Measurements from ENCODE around the gene DNLZ.

DNA sequence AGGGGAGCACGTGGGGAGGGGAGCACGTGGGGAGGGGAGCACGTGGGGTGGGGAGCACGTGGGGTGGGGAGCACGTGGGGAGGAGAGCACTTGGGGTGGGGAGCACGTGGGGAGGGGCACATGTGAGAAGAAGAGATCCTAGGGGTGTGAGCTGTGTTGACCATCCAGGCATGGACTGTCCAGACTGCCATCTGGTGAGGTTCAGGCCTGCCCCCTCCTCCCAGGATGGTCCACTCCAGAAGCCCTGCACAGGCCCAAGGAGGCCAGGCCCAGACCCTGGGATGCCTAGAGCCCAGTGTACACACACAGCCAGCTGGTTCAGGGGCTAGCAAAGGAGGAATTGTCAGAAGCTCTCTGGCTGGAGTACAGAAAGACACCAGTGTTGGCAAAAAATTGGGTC, 34.1 kb upstream of the DNLZ start:
- TF ChIP-seq, protein P1, sequence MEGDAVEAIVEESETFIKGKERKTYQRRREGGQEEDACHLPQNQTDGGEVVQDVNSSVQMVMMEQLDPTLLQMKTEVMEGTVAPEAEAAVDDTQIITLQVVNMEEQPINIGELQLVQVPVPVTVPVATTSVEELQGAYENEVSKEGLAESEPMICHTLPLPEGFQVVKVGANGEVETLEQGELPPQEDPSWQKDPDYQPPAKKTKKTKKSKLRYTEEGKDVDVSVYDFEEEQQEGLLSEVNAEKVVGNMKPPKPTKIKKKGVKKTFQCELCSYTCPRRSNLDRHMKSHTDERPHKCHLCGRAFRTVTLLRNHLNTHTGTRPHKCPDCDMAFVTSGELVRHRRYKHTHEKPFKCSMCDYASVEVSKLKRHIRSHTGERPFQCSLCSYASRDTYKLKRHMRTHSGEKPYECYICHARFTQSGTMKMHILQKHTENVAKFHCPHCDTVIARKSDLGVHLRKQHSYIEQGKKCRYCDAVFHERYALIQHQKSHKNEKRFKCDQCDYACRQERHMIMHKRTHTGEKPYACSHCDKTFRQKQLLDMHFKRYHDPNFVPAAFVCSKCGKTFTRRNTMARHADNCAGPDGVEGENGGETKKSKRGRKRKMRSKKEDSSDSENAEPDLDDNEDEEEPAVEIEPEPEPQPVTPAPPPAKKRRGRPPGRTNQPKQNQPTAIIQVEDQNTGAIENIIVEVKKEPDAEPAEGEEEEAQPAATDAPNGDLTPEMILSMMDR (IDR thresholded peaks at IDR 0.05; ENCODE audit: poor library complexity, severe bottlenecking), result no peak
- TF ChIP-seq POLR2AphosphoS5 (IDR thresholded peaks at IDR 0.05), result no peak
- TF ChIP-seq TAF1 (IDR thresholded peaks at IDR 0.05; ENCODE audit: low read depth), result no peak
- no peak for TF ChIP-seq EP300 (conservative IDR thresholded peaks at IDR 0.05; ENCODE audit: poor library complexity, severe bottlenecking)
- TF ChIP-seq, protein P2, sequence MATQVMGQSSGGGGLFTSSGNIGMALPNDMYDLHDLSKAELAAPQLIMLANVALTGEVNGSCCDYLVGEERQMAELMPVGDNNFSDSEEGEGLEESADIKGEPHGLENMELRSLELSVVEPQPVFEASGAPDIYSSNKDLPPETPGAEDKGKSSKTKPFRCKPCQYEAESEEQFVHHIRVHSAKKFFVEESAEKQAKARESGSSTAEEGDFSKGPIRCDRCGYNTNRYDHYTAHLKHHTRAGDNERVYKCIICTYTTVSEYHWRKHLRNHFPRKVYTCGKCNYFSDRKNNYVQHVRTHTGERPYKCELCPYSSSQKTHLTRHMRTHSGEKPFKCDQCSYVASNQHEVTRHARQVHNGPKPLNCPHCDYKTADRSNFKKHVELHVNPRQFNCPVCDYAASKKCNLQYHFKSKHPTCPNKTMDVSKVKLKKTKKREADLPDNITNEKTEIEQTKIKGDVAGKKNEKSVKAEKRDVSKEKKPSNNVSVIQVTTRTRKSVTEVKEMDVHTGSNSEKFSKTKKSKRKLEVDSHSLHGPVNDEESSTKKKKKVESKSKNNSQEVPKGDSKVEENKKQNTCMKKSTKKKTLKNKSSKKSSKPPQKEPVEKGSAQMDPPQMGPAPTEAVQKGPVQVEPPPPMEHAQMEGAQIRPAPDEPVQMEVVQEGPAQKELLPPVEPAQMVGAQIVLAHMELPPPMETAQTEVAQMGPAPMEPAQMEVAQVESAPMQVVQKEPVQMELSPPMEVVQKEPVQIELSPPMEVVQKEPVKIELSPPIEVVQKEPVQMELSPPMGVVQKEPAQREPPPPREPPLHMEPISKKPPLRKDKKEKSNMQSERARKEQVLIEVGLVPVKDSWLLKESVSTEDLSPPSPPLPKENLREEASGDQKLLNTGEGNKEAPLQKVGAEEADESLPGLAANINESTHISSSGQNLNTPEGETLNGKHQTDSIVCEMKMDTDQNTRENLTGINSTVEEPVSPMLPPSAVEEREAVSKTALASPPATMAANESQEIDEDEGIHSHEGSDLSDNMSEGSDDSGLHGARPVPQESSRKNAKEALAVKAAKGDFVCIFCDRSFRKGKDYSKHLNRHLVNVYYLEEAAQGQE (IDR thresholded peaks at IDR 0.05; ENCODE audit: borderline replicate concordance), result no peak
- TF ChIP-seq EZH2 (IDR thresholded peaks at IDR 0.05; ENCODE audit: borderline replicate concordance, insufficient read depth, low read length, poor library complexity, severe bottlenecking), result no peak

Measured in neural cell (in vitro differentiated cells).